ENCODE measurements around the gene TNFSF12.
A peak's percentile ranks its signal among the peaks of the same experiment; 100 is the strongest.

The TNFSF12 gene

DNA sequence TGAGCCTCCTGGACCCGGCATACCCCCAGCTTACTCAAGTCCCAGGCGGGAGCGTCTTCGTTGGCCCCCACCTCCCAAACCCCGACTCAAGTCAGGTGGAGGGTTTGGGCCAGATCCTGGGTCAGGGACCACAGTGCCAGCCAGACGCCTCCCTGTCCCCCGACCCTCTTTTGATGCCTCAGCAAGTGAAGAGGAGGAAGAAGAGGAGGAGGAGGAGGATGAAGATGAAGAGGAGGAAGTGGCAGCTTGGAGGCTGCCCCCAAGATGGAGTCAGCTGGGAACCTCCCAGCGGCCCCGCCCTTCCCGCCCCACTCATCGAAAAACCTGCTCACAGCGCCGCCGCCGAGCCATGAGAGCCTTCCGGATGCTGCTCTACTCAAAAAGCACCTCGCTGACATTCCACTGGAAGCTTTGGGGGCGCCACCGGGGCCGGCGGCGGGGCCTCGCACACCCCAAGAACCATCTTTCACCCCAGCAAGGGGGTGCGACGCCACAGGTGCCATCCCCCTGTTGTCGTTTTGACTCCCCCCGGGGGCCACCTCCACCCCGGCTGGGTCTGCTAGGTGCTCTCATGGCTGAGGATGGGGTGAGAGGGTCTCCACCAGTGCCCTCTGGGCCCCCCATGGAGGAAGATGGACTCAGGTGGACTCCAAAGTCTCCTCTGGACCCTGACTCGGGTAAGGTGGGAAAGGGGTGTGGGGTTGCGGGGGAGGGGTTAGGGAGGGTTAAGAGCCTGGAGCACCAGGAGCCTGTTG lies 14.4 kb downstream of the TNFSF12 start:
- Histone ChIP-seq H3F3A (ENCODE audit: insufficient read depth) (no peaks in the 10 kb centered on the region), H3K79me2 (ENCODE audit: insufficient read depth, low read length) (peaks cover 33% of the 10 kb centered on the region), H3K9me2 (replicated peaks; ENCODE audit: insufficient read depth, low read length) (no peaks in the 10 kb centered on the region), H3K27ac (ENCODE audit: low read depth, low read length) (no peak overlapping the region), H3K9me3 (ENCODE audit: insufficient read depth, low read length) (no peaks in the 10 kb centered on the region), H3K36me3 (ENCODE audit: low read length) (peaks cover 8% of the 10 kb centered on the region; the same call in 1 of the 2 replicates), H3K27me3 (ENCODE audit: low read length) (no peaks in the 10 kb centered on the region), H4K20me1 (ENCODE audit: low read depth, low read length) (no peaks in the 10 kb centered on the region), H3K9ac (ENCODE audit: low read length) (peak overlapping the region; percentile 99), H3K4me2 (ENCODE audit: low read depth, low read length, poor library complexity, severe bottlenecking) (peak overlapping the region; percentile 80), H2AFZ (ENCODE audit: low read depth, low read length, severe bottlenecking) (no peak overlapping the region), H3K4me3 (ENCODE audit: insufficient read depth, low read length, poor library complexity, severe bottlenecking) (peak overlapping the region; percentile 95)
- TF ChIP-seq EZH2phosphoT487 (conservative IDR thresholded peaks at IDR 0.05; ENCODE audit: low read length) = no peak
- TF ChIP-seq, protein P1, sequence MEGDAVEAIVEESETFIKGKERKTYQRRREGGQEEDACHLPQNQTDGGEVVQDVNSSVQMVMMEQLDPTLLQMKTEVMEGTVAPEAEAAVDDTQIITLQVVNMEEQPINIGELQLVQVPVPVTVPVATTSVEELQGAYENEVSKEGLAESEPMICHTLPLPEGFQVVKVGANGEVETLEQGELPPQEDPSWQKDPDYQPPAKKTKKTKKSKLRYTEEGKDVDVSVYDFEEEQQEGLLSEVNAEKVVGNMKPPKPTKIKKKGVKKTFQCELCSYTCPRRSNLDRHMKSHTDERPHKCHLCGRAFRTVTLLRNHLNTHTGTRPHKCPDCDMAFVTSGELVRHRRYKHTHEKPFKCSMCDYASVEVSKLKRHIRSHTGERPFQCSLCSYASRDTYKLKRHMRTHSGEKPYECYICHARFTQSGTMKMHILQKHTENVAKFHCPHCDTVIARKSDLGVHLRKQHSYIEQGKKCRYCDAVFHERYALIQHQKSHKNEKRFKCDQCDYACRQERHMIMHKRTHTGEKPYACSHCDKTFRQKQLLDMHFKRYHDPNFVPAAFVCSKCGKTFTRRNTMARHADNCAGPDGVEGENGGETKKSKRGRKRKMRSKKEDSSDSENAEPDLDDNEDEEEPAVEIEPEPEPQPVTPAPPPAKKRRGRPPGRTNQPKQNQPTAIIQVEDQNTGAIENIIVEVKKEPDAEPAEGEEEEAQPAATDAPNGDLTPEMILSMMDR (IDR thresholded peaks at IDR 0.05; ENCODE audit: insufficient read depth, low read length, poor library complexity, severe bottlenecking) = no peak

DNA sequence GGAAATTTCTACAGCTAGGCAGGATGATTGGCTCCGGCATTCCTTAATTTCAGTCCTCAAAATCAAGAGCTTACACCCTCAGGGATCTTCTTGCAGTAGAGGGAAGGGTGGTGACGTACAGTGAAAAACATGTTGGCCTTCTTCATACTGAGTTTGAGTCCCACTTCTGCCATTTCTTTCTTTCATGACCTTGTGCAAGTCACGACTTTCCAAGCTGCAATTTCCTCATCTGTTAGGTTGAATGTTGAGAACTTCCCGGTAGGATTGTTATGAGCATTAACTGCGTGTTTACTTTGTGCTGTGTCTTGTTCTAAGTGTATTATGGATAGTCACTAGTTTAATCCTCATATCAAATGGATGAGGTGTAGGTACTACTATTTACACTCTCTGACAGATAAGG lies 20.7 kb downstream of the TNFSF12 start:
- Histone ChIP-seq H3F3A (ENCODE audit: insufficient read depth) (peaks cover 37% of the 10 kb centered on the region), H3K36me3 (ENCODE audit: low read length) (peaks cover 20% of the 10 kb centered on the region), H2AFZ (ENCODE audit: low read depth, low read length, severe bottlenecking) (no peak overlapping the region), H3K27ac (ENCODE audit: low read depth, low read length) (no peak overlapping the region), H4K20me1 (ENCODE audit: low read depth, low read length) (peaks cover 7% of the 10 kb centered on the region; the same call in 1 of the 2 replicates), H3K9ac (ENCODE audit: low read length) (no peak overlapping the region), H3K4me3 (ENCODE audit: insufficient read depth, low read length, poor library complexity, severe bottlenecking) (no peak overlapping the region), H3K4me2 (ENCODE audit: low read depth, low read length, poor library complexity, severe bottlenecking) (no peak overlapping the region), H3K9me3 (ENCODE audit: insufficient read depth, low read length) (no peaks in the 10 kb centered on the region), H3K27me3 (ENCODE audit: low read length) (no peaks in the 10 kb centered on the region), H3K79me2 (ENCODE audit: insufficient read depth, low read length) (peaks cover 29% of the 10 kb centered on the region), H3K9me2 (replicated peaks; ENCODE audit: insufficient read depth, low read length) (no peaks in the 10 kb centered on the region)
- TF ChIP-seq EZH2phosphoT487 (conservative IDR thresholded peaks at IDR 0.05; ENCODE audit: low read length) = no peak
- TF ChIP-seq, protein P1 (IDR thresholded peaks at IDR 0.05; ENCODE audit: insufficient read depth, low read length, poor library complexity, severe bottlenecking) = no peak

DNA sequence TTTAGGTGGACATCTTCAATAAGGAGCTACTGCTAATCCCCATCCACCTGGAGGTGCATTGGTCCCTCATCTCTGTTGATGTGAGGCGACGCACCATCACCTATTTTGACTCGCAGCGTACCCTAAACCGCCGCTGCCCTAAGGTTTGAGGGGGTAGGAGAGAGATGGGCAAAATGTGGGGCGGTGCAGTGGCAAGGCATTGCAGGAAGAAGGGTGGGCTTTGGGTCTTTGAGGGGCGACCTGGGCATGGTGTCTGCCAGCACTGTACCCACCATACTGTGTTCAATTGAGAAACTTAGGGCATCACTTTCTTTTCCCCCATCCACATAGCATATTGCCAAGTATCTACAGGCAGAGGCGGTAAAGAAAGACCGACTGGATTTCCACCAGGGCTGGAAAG lies 21.5 kb downstream of the TNFSF12 start:
- Histone ChIP-seq H3K9ac (ENCODE audit: low read length) (no peak overlapping the region), H2AFZ (ENCODE audit: low read depth, low read length, severe bottlenecking) (no peak overlapping the region), H3K27ac (ENCODE audit: low read depth, low read length) (no peak overlapping the region), H3K4me2 (ENCODE audit: low read depth, low read length, poor library complexity, severe bottlenecking) (no peak overlapping the region), H3K4me3 (ENCODE audit: insufficient read depth, low read length, poor library complexity, severe bottlenecking) (no peak overlapping the region), H4K20me1 (ENCODE audit: low read depth, low read length) (peaks cover 15% of the 10 kb centered on the region; the same call in 1 of the 2 replicates), H3K9me2 (replicated peaks; ENCODE audit: insufficient read depth, low read length) (no peaks in the 10 kb centered on the region), H3K79me2 (ENCODE audit: insufficient read depth, low read length) (peaks cover 35% of the 10 kb centered on the region), H3F3A (ENCODE audit: insufficient read depth) (peaks cover 45% of the 10 kb centered on the region), H3K36me3 (ENCODE audit: low read length) (peaks cover 26% of the 10 kb centered on the region), H3K9me3 (ENCODE audit: insufficient read depth, low read length) (no peaks in the 10 kb centered on the region), H3K27me3 (ENCODE audit: low read length) (no peaks in the 10 kb centered on the region)
- TF ChIP-seq, protein P1 (IDR thresholded peaks at IDR 0.05; ENCODE audit: insufficient read depth, low read length, poor library complexity, severe bottlenecking) = no peak
- no peak for TF ChIP-seq EZH2phosphoT487 (conservative IDR thresholded peaks at IDR 0.05; ENCODE audit: low read length)

Measured in SU-DHL-6 (cell line).